Endothelial cell of umbilical vein (primary cell): Measurements from ENCODE around the gene SORCS2.

Experiments
- EZH2 ChIP-seq: IDR thresholded peaks from 2 replicates; pipeline ENCODE4 v1.6.1; 2012; ENCODE audit warnings: borderline replicate concordance, low read depth, mild to moderate bottlenecking, moderate library complexity, low read length, inconsistent platforms; ENCODE audit not compliant: severe bottlenecking
- FOS ChIP-seq: IDR thresholded peaks from 2 replicates; pipeline ENCODE4 v1.6.1; 2011; ENCODE audit warnings: mild to moderate bottlenecking, low read length, moderate library complexity, borderline replicate concordance; ENCODE audit not compliant: insufficient read depth
- GATA2 ChIP-seq: IDR thresholded peaks from 2 replicates; pipeline ENCODE4 v1.7.0; 2011; ENCODE audit warnings: low read depth, mild to moderate bottlenecking, moderate library complexity, mixed read lengths, low read length; ENCODE audit not compliant: insufficient read length, insufficient read depth
- JUN ChIP-seq: IDR thresholded peaks from 2 replicates; pipeline ENCODE4 v1.6.1; 2011; ENCODE audit warnings: borderline replicate concordance, low read depth; ENCODE audit not compliant: insufficient read length, insufficient read depth
- POLR2A ChIP-seq: IDR thresholded peaks from 2 replicates; pipeline ENCODE4 v1.6.1; 2012; ENCODE audit warnings: low read depth, mild to moderate bottlenecking, control low read depth, low read length
- POLR2AphosphoS5 ChIP-seq: IDR thresholded peaks from 2 replicates; pipeline ENCODE4 v1.6.1; 2012; ENCODE audit warnings: low read depth, mild to moderate bottlenecking, control low read depth, low read length, moderate library complexity; ENCODE audit not compliant: insufficient read depth
- TF ChIP-seq, protein P1 (sequence below), 2 donors: IDR thresholded peaks; 1 replicate in 1 of 2; 2 replicates in 1 of 2; pipeline ENCODE4 v1.5.1; 2011; ENCODE audit warnings: low read length in 2 of 2, mild to moderate bottlenecking in 2 of 2, moderate library complexity in 2 of 2, control low read depth in 1 of 2, inconsistent platforms in 1 of 2, low read depth in 1 of 2; ENCODE audit not compliant: insufficient read depth in 1 of 2; ENCODE audit errors: extremely low read depth in 1 of 2
- TF ChIP-seq, protein P2 (sequence below): IDR thresholded peaks from 2 replicates; pipeline ENCODE4 v1.6.1; 2011; ENCODE audit not compliant: insufficient read depth, insufficient read length

DNA sequence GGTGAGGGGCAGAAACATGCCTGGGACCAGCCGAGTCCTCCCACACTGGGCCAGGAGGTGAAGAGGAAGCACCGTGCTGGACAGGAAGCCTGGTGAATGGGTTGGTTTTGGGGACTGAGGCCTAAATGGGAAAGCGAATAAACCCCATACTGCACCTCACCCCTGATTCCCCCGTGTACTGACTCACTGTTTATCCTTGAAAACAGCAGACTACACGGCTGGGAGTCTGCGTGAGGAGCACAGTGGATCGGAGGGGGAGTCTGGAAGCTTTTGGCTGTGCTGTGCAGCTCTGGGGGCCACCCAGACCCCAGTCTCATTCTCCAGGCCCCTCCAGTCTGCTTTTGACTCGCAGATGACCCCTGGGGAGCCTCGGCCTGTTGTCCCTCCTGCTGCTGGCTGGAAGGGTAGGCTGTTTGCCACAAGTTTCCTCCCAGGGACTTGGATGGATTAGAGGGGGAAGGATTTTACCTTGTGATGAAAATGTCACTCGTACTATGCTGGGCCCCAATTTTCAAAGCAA lies 152.4 kb downstream of the SORCS2 start:
- no peak for TF ChIP-seq POLR2AphosphoS5
- TF ChIP-seq, protein P1, sequence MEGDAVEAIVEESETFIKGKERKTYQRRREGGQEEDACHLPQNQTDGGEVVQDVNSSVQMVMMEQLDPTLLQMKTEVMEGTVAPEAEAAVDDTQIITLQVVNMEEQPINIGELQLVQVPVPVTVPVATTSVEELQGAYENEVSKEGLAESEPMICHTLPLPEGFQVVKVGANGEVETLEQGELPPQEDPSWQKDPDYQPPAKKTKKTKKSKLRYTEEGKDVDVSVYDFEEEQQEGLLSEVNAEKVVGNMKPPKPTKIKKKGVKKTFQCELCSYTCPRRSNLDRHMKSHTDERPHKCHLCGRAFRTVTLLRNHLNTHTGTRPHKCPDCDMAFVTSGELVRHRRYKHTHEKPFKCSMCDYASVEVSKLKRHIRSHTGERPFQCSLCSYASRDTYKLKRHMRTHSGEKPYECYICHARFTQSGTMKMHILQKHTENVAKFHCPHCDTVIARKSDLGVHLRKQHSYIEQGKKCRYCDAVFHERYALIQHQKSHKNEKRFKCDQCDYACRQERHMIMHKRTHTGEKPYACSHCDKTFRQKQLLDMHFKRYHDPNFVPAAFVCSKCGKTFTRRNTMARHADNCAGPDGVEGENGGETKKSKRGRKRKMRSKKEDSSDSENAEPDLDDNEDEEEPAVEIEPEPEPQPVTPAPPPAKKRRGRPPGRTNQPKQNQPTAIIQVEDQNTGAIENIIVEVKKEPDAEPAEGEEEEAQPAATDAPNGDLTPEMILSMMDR (IDR thresholded peaks at IDR 0.05; ENCODE audit: extremely low read depth in 1 of 2, insufficient read depth in 1 of 2, low read depth in 1 of 2, low read length in 2 of 2) = no peak
- TF ChIP-seq FOS = no peak
- TF ChIP-seq EZH2 = no peak
- TF ChIP-seq POLR2A = no peak
- TF ChIP-seq JUN = no peak
- TF ChIP-seq, protein P2, sequence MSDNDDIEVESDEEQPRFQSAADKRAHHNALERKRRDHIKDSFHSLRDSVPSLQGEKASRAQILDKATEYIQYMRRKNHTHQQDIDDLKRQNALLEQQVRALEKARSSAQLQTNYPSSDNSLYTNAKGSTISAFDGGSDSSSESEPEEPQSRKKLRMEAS = no peak
- TF ChIP-seq GATA2 = no peak
